ENCODE results near the gene VASH2.

The VASH2 gene

GRCh38 chr1:212920246-212920645 lies 30.1 kb upstream of the VASH2 start:
- Histone ChIP-seq H3K23ac (ENCODE audit: low read depth, low read length, poor library complexity) (no peak overlapping the region), H2BK15ac (ENCODE audit: low read length) (no peak overlapping the region), H3K4ac (ENCODE audit: low read length) (no peak overlapping the region), H3K4me2 (ENCODE audit: insufficient read depth, low read length, poor library complexity, severe bottlenecking) (no peak overlapping the region), H3K79me1 (ENCODE audit: low read depth, low read length) (no peaks in the 10 kb centered on the region), H4K91ac (ENCODE audit: low read depth, low read length, poor library complexity) (no peak overlapping the region), H3K4me3 (ENCODE audit: low read length in 2 of 2) (no peak overlapping the region), H3K27ac (replicated peaks; ENCODE audit: low read length) (no peak overlapping the region), H2AK5ac (ENCODE audit: low read depth, low read length) (no peak overlapping the region), H3K36me3 (replicated peaks in 1 of 2; ENCODE audit: control insufficient read depth in 2 of 2, insufficient read depth in 2 of 2, low read length in 2 of 2) (no peaks in the 10 kb centered on the region), H2AFZ (ENCODE audit: low read length) (no peak overlapping the region), H3K4me1 (ENCODE audit: control insufficient read depth in 2 of 2, insufficient read depth in 1 of 2, low read depth in 1 of 2, low read length in 2 of 2) (peaks cover 3 to 6% of the 10 kb centered on the region in 2 donors), H3K18ac (ENCODE audit: low read length) (no peak overlapping the region), H3K9ac (ENCODE audit: low read depth, low read length, poor library complexity) (no peak overlapping the region), H2BK5ac (ENCODE audit: low read length) (no peak overlapping the region), H3K14ac (ENCODE audit: low read length) (no peak overlapping the region), H4K8ac (ENCODE audit: low read depth, low read length) (no peak overlapping the region), H2BK12ac (ENCODE audit: low read length) (no peak overlapping the region), H3K27me3 (ENCODE audit: control insufficient read depth in 3 of 3, insufficient read depth in 3 of 3, low read depth in 1 of 3, low read length in 3 of 3) (no peaks in the 10 kb centered on the region), H3K9me3 (replicated peaks in 1 of 2; ENCODE audit: control insufficient read depth in 2 of 2, insufficient read depth in 1 of 2, low read depth in 1 of 2, low read length in 2 of 2) (no peaks in the 10 kb centered on the region), H2BK120ac (ENCODE audit: low read depth, low read length) (no peak overlapping the region)
- DNase-seq (ENCODE audit: low spot score): no peak
- WGBS, 2 donors (ENCODE audit: extremely low coverage in 2 of 2, insufficient read length in 2 of 2, insufficient replicate concordance in 1 of 2): no CpG with 5 or more reads among the region's 7 CpGs

- Histone ChIP-seq H3K4me3 (ENCODE audit: low read length in 2 of 2) (no peak overlapping the region), H4K8ac (ENCODE audit: low read depth, low read length) (no peak overlapping the region), H3K18ac (ENCODE audit: low read length) (no peak overlapping the region), H2AFZ (ENCODE audit: low read length) (no peak overlapping the region), H3K4me2 (ENCODE audit: insufficient read depth, low read length, poor library complexity, severe bottlenecking) (no peak overlapping the region), H2BK120ac (ENCODE audit: low read depth, low read length) (no peak overlapping the region), H3K27me3 (ENCODE audit: control insufficient read depth in 3 of 3, insufficient read depth in 3 of 3, low read depth in 1 of 3, low read length in 3 of 3) (no peaks in the 10 kb centered on the region), H3K4me1 (ENCODE audit: control insufficient read depth in 2 of 2, insufficient read depth in 1 of 2, low read depth in 1 of 2, low read length in 2 of 2) (peaks cover 0 to 6% of the 10 kb centered on the region in 2 donors), H3K79me1 (ENCODE audit: low read depth, low read length) (no peaks in the 10 kb centered on the region), H2BK15ac (ENCODE audit: low read length) (no peak overlapping the region), H3K27ac (replicated peaks; ENCODE audit: low read length) (no peak overlapping the region), H2AK5ac (ENCODE audit: low read depth, low read length) (peak overlapping the region; percentile 72), H3K4ac (ENCODE audit: low read length) (no peak overlapping the region), H3K36me3 (replicated peaks in 1 of 2; ENCODE audit: control insufficient read depth in 2 of 2, insufficient read depth in 2 of 2, low read length in 2 of 2) (no peaks in the 10 kb centered on the region), H3K14ac (ENCODE audit: low read length) (no peak overlapping the region), H3K23ac (ENCODE audit: low read depth, low read length, poor library complexity) (no peak overlapping the region), H3K9ac (ENCODE audit: low read depth, low read length, poor library complexity) (no peak overlapping the region), H2BK5ac (ENCODE audit: low read length) (no peak overlapping the region), H4K91ac (ENCODE audit: low read depth, low read length, poor library complexity) (no peak overlapping the region), H2BK12ac (ENCODE audit: low read length) (no peak overlapping the region), H3K9me3 (replicated peaks in 1 of 2; ENCODE audit: control insufficient read depth in 2 of 2, insufficient read depth in 1 of 2, low read depth in 1 of 2, low read length in 2 of 2) (no peaks in the 10 kb centered on the region)
- no CpG with 5 or more reads among the region's 6 CpGs for WGBS, 2 donors (ENCODE audit: extremely low coverage in 2 of 2, insufficient read length in 2 of 2, insufficient replicate concordance in 1 of 2)
- no peak for DNase-seq (ENCODE audit: low spot score)
Measured at GRCh38 chr1:212920896-212921295, 29.4 kb upstream of the VASH2 start.

GRCh38 chr1:212922016-212922415 lies 28.3 kb upstream of the VASH2 start:
- Histone ChIP-seq H3K36me3 (replicated peaks in 1 of 2; ENCODE audit: control insufficient read depth in 2 of 2, insufficient read depth in 2 of 2, low read length in 2 of 2) (no peaks in the 10 kb centered on the region), H4K91ac (ENCODE audit: low read depth, low read length, poor library complexity) (no peak overlapping the region), H2BK15ac (ENCODE audit: low read length) (no peak overlapping the region), H3K9me3 (replicated peaks in 1 of 2; ENCODE audit: control insufficient read depth in 2 of 2, insufficient read depth in 1 of 2, low read depth in 1 of 2, low read length in 2 of 2) (peaks cover 0 to under 1% of the 10 kb centered on the region in 2 donors), H3K14ac (ENCODE audit: low read length) (no peak overlapping the region), H2BK120ac (ENCODE audit: low read depth, low read length) (no peak overlapping the region), H2AK5ac (ENCODE audit: low read depth, low read length) (no peak overlapping the region), H3K79me1 (ENCODE audit: low read depth, low read length) (no peaks in the 10 kb centered on the region), H3K4me1 (ENCODE audit: control insufficient read depth in 2 of 2, insufficient read depth in 1 of 2, low read depth in 1 of 2, low read length in 2 of 2) (peaks cover 0 to under 1% of the 10 kb centered on the region in 2 donors), H3K4me3 (ENCODE audit: low read length in 2 of 2) (no peak overlapping the region), H3K9ac (ENCODE audit: low read depth, low read length, poor library complexity) (no peak overlapping the region), H3K23ac (ENCODE audit: low read depth, low read length, poor library complexity) (no peak overlapping the region), H2AFZ (ENCODE audit: low read length) (no peak overlapping the region), H3K18ac (ENCODE audit: low read length) (no peak overlapping the region), H3K4ac (ENCODE audit: low read length) (no peak overlapping the region), H3K27ac (replicated peaks; ENCODE audit: low read length) (no peak overlapping the region), H3K27me3 (ENCODE audit: control insufficient read depth in 3 of 3, insufficient read depth in 3 of 3, low read depth in 1 of 3, low read length in 3 of 3) (no peaks in the 10 kb centered on the region), H2BK12ac (ENCODE audit: low read length) (no peak overlapping the region), H3K4me2 (ENCODE audit: insufficient read depth, low read length, poor library complexity, severe bottlenecking) (no peak overlapping the region), H4K8ac (ENCODE audit: low read depth, low read length) (no peak overlapping the region), H2BK5ac (ENCODE audit: low read length) (no peak overlapping the region)
- no CpG with 5 or more reads among the region's 5 CpGs for WGBS, 2 donors (ENCODE audit: extremely low coverage in 2 of 2, insufficient read length in 2 of 2, insufficient replicate concordance in 1 of 2)
- DNase-seq (ENCODE audit: low spot score): no peak

GRCh38 chr1:212926372-212926771 lies 24.0 kb upstream of the VASH2 start:
- Histone ChIP-seq H2AFZ (ENCODE audit: low read length) (no peak overlapping the region), H3K23ac (ENCODE audit: low read depth, low read length, poor library complexity) (no peak overlapping the region), H2BK15ac (ENCODE audit: low read length) (no peak overlapping the region), H3K18ac (ENCODE audit: low read length) (no peak overlapping the region), H3K9me3 (replicated peaks in 1 of 2; ENCODE audit: control insufficient read depth in 2 of 2, insufficient read depth in 1 of 2, low read depth in 1 of 2, low read length in 2 of 2) (peaks cover 0 to 4% of the 10 kb centered on the region in 2 donors), H4K91ac (ENCODE audit: low read depth, low read length, poor library complexity) (no peak overlapping the region), H3K4me1 (ENCODE audit: control insufficient read depth in 2 of 2, insufficient read depth in 1 of 2, low read depth in 1 of 2, low read length in 2 of 2) (peaks cover 5 to 6% of the 10 kb centered on the region in 2 donors), H2BK12ac (ENCODE audit: low read length) (no peak overlapping the region), H3K4me3 (ENCODE audit: low read length in 2 of 2) (no peak overlapping the region), H2BK5ac (ENCODE audit: low read length) (no peak overlapping the region), H2BK120ac (ENCODE audit: low read depth, low read length) (no peak overlapping the region), H3K27me3 (ENCODE audit: control insufficient read depth in 3 of 3, insufficient read depth in 3 of 3, low read depth in 1 of 3, low read length in 3 of 3) (no peaks in the 10 kb centered on the region), H2AK5ac (ENCODE audit: low read depth, low read length) (no peak overlapping the region), H3K36me3 (replicated peaks in 1 of 2; ENCODE audit: control insufficient read depth in 2 of 2, insufficient read depth in 2 of 2, low read length in 2 of 2) (no peaks in the 10 kb centered on the region), H3K9ac (ENCODE audit: low read depth, low read length, poor library complexity) (no peak overlapping the region), H3K4me2 (ENCODE audit: insufficient read depth, low read length, poor library complexity, severe bottlenecking) (no peak overlapping the region), H3K14ac (ENCODE audit: low read length) (no peak overlapping the region), H3K79me1 (ENCODE audit: low read depth, low read length) (no peaks in the 10 kb centered on the region), H3K4ac (ENCODE audit: low read length) (no peak overlapping the region), H3K27ac (replicated peaks; ENCODE audit: low read length) (no peak overlapping the region), H4K8ac (ENCODE audit: low read depth, low read length) (no peak overlapping the region)
- no peak for DNase-seq (ENCODE audit: low spot score)
- WGBS, 2 donors (ENCODE audit: extremely low coverage in 2 of 2, insufficient read length in 2 of 2, insufficient replicate concordance in 1 of 2): no CpG with 5 or more reads among the region's 6 CpGs

All from neuronal stem cell (in vitro differentiated cells).